Adrenal gland (tissue), 12 donors: ENCODE data around the gene REEP5. TPM values are rescaled to one million over a fixed set of nuclear protein-coding genes. Genes with fewer than 3 reads are reported as not detected.
A peak's percentile ranks its signal among the peaks of the same experiment; 100 is the strongest.
"Not testable (repeated sequence)": the region's sequence is repeated elsewhere in the genome, so short reads cannot be mapped to it uniquely, and the experiment has no call there.

Experiments
- DNase-seq, 7 donors: peaks; one replicate each; pipeline ENCODE4 v3.0.0-alpha.2; 2019 to 2020
- H3K27ac ChIP-seq, 5 donors: fragments of 200-600 bp; sonication (generic) in 4 of 5; 1 replicate in 3 of 5; 2 replicates in 2 of 5; pipeline versions ENCODE4 v1.5.1 to v1.8.0; 2016 to 2020; ENCODE audit warnings: mild to moderate bottlenecking in 1 of 5
- H3K27me3 ChIP-seq: fragments of 200-600 bp; 2 replicates; pipeline ENCODE4 v1.8.0; 2021
- H3K36me3 ChIP-seq, 2 donors: fragments of 200-600 bp; replicated peaks in 1 of 2; 1 replicate in 1 of 2; 2 replicates in 1 of 2; pipeline versions ENCODE4 v1.5.1 to v1.8.0; 2018 to 2022
- H3K4me1 ChIP-seq, 2 donors: fragments of 200-600 bp; replicated peaks in 1 of 2; 1 replicate in 1 of 2; 2 replicates in 1 of 2; pipeline versions ENCODE4 v1.5.1 to v1.8.0; 2018 to 2021
- H3K4me3 ChIP-seq, 4 donors: fragments of 200-600 bp; sonication (generic) in 3 of 4; one replicate each; pipeline ENCODE4 v1.5.1; 2016 to 2018
- H3K9me3 ChIP-seq, 3 donors: fragments of 200-600 bp; sonication (generic) in 1 of 3; replicated peaks in 1 of 3; 1 replicate in 2 of 3; 2 replicates in 1 of 3; pipeline versions ENCODE4 v1.5.1 to v1.8.0; 2016 to 2021
- POLR2A ChIP-seq, 2 donors: fragments of 450-650 bp; IDR thresholded peaks; one replicate each; pipeline ENCODE4 v1.6.1; 2017; ENCODE audit warnings: antibody characterized with exemption in 2 of 2, mild to moderate bottlenecking in 2 of 2, moderate library complexity in 1 of 2
- WGBS, 4 donors: extraction: QIAGEN DNeasy Blood & Tissue Kit in 2 of 4; methylation state at CpG; one replicate each; pipeline versions ENCODE4 v1.1.5 to v1.1.7; 2013 to 2017; 5-methylcytosine and 5-hydroxymethylcytosine counted together
- intact Hi-C, 2 donors: fragments of 100-400 bp; cut with DNase I; formaldehyde crosslinking; loops; one replicate each; pipeline versions ENCODE4 v1.14.1 to v1.15.0; 2022 to 2023
- polyA plus RNA-seq, 3 donors: library from polyadenylated mRNA; stranded (reverse); fragments of 200-250 nt in 2 of 3; fragments of 350-450 nt in 1 of 3; fragmentation: Illumina TruSeq in 1 of 3; extraction: RNeasy Lipid Tissue Mini Kit (QIAGEN cat#74804) in 1 of 3; gene quantifications; one replicate each; pipeline ENCODE4 v1.2.3, GENCODE V29; 2013 to 2014
- total RNA-seq, 9 donors: library from RNA; depleted of rRNA in 4 of 9; stranded (reverse); fragments of >200 nt in 4 of 9; fragments of 120-200 nt in 1 of 9; fragmentation: NEBNext Ultra II Directional in 1 of 9; extraction: Animal tissue kit (Norgen Biotek cat#: 25700) in 1 of 9; gene quantifications; one replicate each; pipeline versions ENCODE4 v1.1.0 to v1.2.4, GENCODE V29; 2013 to 2023
- TF ChIP-seq, protein P1 (sequence below), 6 experiments: fragments of 450-650 bp in 4 of 6; fragments of 200-600 bp in 2 of 6; sonication (generic) in 1 of 6; IDR thresholded peaks; 1 replicate in 5 of 6; 2 replicates in 1 of 6; pipeline versions ENCODE4 v1.5.1 to v1.8.0; 2016 to 2021; ENCODE audit warnings: antibody characterized with exemption in 6 of 6, mild to moderate bottlenecking in 2 of 6, moderate library complexity in 1 of 6
- donor health status: healthy with polysubstance abuse.
- donor health status: Bipolar disorder and iron deficiency.
- donor health status: DM: yes; HTN: yes; CAD: no.
- donor health status: DM: no; HTN: no; CAD: no.
- donor health status: DM: no; HTN: no; CAD: no.
- donor health status: DM: yes; HTN: yes; CAD: no.

The REEP5 gene
- total and polyA plus RNA-seq, 12 donors = 73.8 to 198 (median 148) TPM

DNA sequence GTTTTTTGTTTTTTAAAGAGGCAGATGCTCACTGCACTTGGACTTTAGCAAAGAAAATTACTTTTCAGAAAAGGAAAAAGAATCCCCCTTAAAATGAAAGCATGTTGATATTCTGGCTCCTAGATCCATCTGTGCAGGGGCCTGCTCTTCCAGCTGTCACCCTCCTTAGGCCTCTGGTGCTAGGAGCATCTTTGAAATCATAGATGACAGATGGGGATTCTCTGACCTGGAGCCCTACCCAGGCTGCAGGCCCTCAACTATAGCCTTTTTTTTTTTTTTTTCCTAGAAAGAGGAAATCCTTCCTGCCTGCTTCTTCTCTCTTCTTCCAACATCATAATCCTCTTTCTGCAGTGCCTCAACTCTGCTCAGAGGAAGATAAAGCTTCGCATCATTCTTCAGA is 38.3 kb upstream of the REEP5 start:
- intact Hi-C loops = no loop called here
- WGBS, 4 donors = 90 to 97% (median 94%) methylated on average over 1 of the region's 1 CpG
- H3K9me3 ChIP-seq = no peaks in the 10 kb centered on the region
- no peak for DNase-seq
- no peaks in the 10 kb centered on the region for H3K36me3 ChIP-seq
- no peaks in the 10 kb centered on the region for H3K27me3 ChIP-seq
- H3K4me1 ChIP-seq = peaks cover 39 to 42% of the 10 kb centered on the region in 2 donors
- peak overlapping the region in 1 of 5 donors; percentile 36 for H3K27ac ChIP-seq
- no peak overlapping the region for H3K4me3 ChIP-seq
- TF ChIP-seq POLR2A (IDR thresholded peaks at IDR 0.05) = no peak
- TF ChIP-seq, protein P1, sequence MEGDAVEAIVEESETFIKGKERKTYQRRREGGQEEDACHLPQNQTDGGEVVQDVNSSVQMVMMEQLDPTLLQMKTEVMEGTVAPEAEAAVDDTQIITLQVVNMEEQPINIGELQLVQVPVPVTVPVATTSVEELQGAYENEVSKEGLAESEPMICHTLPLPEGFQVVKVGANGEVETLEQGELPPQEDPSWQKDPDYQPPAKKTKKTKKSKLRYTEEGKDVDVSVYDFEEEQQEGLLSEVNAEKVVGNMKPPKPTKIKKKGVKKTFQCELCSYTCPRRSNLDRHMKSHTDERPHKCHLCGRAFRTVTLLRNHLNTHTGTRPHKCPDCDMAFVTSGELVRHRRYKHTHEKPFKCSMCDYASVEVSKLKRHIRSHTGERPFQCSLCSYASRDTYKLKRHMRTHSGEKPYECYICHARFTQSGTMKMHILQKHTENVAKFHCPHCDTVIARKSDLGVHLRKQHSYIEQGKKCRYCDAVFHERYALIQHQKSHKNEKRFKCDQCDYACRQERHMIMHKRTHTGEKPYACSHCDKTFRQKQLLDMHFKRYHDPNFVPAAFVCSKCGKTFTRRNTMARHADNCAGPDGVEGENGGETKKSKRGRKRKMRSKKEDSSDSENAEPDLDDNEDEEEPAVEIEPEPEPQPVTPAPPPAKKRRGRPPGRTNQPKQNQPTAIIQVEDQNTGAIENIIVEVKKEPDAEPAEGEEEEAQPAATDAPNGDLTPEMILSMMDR (IDR thresholded peaks at IDR 0.05) = no peak

- intact Hi-C loops, H3K27me3 ChIP-seq, H3K4me3 ChIP-seq, H3K9me3 ChIP-seq, H3K36me3 ChIP-seq: not testable (repeated sequence)
- Histone ChIP-seq H3K27ac (peak overlapping the region in 1 of 5 donors; percentile 20), H3K4me1 (peaks cover 39 to 42% of the 10 kb centered on the region in 2 donors)
- WGBS, 4 donors = 54 to 66% (median 60%) methylated on average over 7 to 8 of the region's 8 CpGs
- DNase-seq = peak; percentile 30 to 70 (median 62)
These were observed 37.8 kb upstream of the REEP5 start for GRCh38 chr5:112959872-112960271.

DNA sequence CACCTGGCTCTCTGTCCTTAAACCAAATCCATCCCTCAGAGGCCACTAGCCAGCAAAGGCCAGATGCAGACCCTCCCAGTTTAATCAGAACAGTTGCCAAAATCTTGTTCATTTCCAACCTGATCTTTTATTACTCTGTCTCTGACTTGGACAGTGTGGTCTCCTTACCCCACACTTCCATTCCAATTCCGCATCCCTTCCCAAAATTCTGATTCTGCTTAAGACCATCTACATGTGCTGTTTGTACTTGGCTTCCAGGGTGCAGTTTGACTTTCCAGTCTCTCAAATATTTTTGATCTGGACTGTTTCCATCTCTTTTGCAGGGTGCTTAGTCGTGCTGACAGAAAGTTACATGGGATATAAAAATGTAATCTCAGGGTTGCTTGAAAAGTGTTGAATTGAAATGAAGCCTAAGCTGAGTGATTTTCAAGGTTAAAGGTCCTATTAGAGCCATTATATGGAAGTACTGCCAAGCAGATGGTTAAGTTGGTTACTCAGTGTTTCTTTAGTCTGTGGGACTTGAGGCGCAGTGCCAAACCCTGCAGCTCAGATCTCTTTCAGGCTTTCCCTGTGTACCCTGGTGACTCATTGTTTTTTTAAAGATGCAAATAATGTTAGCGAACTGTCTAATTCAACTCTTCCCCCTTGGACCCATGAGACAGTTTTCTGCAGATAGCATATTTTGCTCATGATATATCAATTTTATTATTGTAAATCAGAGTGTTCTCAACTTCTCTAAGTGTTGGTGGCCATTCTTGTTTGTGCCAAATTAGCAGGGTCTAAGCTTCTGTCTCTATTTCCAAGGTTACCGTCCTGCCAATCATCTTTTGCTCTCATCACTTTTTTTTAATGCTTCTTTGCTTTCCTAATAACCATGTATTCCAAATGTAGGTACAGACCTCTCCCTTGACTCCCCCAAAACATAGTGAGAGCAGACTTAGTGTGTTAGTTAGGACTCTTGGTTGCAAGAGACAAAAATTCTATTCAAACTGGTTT is 36.4 kb upstream of the REEP5 start:
- intact Hi-C loops = no loop called here
- WGBS, 4 donors = 39 to 46% (median 42%) methylated on average over 5 of the region's 5 CpGs
- DNase-seq = peak; percentile 55 to 85 (median 79)

GRCh38 chr5:112957036-112957808 is 35.2 kb upstream of the REEP5 start:
- H3K4me3 ChIP-seq = no peak overlapping the region
- peaks cover 31 to 32% of the 10 kb centered on the region in 2 donors for H3K4me1 ChIP-seq
- intact Hi-C loops = no loop called here
- TF ChIP-seq, protein P1 (IDR thresholded peaks at IDR 0.05) = no peak
- TF ChIP-seq POLR2A (IDR thresholded peaks at IDR 0.05) = no peak
- H3K9me3 ChIP-seq = no peaks in the 10 kb centered on the region
- DNase-seq = no peak
- no peak overlapping the region for H3K27ac ChIP-seq
- WGBS, 4 donors = 60 to 65% (median 64%) methylated on average over 2 of the region's 2 CpGs
- no peaks in the 10 kb centered on the region for H3K36me3 ChIP-seq
- no peaks in the 10 kb centered on the region for H3K27me3 ChIP-seq

More for the DNA sequence above, 36.4 kb upstream of the REEP5 start:
- peak overlapping the region in 3 of 5 donors; percentile 7 to 56 (median 30) for H3K27ac ChIP-seq
- H3K36me3 ChIP-seq = no peaks in the 10 kb centered on the region
- no peaks in the 10 kb centered on the region for H3K9me3 ChIP-seq
- H3K27me3 ChIP-seq = no peaks in the 10 kb centered on the region
- no peak overlapping the region for H3K4me3 ChIP-seq
- TF ChIP-seq, protein P1 (IDR thresholded peaks at IDR 0.05) = no peak
- no peak for TF ChIP-seq POLR2A (IDR thresholded peaks at IDR 0.05)
- H3K4me1 ChIP-seq = peaks cover 31 to 33% of the 10 kb centered on the region in 2 donors
